ENCODE results near the gene CYYR1.

The CYYR1 gene

DNA sequence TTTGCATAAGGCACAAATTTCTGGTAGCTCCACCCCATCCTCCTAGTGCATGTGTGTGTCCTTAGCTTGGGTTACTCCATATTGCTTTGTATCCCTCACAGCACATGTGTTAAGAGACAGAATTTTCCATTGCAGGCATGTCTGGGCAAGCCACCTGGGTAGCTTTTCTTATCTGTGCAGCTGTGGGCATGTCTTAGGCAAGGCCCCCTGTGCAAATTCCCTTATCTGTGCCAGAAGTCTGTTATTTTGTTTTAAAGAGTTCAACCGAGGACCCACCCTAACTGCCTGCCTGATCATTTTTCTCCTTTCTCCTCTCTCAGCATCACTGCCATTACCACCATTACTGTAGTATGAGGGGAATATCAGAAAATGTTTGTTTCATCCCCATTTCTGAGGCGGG is 131.9 kb downstream of the CYYR1 start:
- in situ Hi-C loops (cut with MboI; ENCODE audit: low sequenced_read_pairs), result no loop called here

DNA sequence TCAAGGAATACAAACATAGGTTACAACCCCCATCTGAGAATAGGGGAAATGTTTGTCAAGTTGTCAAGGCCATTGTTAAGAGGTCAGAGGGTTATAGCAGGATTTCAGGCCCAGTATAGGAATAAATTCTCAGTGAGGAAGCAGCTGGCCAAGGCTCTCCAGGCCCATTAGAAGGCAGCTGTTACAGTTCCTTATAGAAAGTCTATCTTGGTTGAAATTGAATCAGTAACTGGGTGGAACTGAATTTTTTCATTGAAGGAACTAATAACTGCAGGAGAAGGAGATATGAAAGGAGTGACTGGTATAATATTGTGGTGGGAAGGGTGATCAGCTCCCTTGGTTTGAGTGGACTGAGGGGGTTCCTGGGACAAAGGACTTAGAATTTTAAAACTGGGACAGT is 134.1 kb downstream of the CYYR1 start:
- in situ Hi-C loops (cut with MboI; ENCODE audit: low sequenced_read_pairs), result no loop called here

DNA sequence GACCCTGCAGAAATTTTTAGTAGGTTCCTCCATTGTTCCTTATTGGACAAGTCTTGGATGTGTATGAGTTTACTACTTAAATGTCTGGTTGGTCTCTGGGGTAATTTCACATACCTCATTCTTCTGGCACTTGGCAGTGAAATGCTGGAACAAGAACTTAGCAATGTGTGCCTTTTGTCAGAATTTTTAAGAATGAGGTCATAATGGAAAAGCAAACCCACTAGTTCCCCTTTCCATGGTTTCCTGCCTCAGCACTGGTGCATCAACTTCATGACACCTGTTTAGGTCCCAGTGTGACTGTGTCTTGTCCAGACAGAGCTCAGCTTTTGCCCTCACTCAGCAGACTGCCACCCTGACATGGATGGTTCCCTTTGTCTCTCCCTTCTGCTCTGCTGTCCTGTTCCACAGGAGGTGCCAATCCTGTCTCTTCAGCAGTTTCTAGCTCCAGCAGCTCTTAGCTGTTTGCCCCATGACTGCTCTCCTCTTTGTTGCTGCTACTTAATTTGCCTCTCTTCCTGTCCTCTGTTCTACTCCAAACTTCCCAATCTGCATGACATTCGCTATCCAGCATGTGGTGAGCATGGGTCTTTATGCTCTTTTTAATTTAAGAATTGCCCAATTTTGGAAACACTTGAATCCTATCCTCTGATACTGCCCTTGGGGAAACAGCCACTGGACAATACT is 135.6 kb downstream of the CYYR1 start:
- in situ Hi-C loops (cut with MboI; ENCODE audit: low sequenced_read_pairs), result no loop called here

- in situ Hi-C loops (cut with MboI; ENCODE audit: low sequenced_read_pairs), result no loop called here
These were observed 139.7 kb downstream of the CYYR1 start for GRCh38 chr21:26433386-26433785.

GRCh38 chr21:26432410-26432809 is 140.7 kb downstream of the CYYR1 start:
- in situ Hi-C loops (cut with MboI; ENCODE audit: low sequenced_read_pairs), result no loop called here

GRCh38 chr21:26425576-26425975 is 147.5 kb downstream of the CYYR1 start:
- in situ Hi-C loops (cut with MboI; ENCODE audit: low sequenced_read_pairs), result no loop called here

DNA sequence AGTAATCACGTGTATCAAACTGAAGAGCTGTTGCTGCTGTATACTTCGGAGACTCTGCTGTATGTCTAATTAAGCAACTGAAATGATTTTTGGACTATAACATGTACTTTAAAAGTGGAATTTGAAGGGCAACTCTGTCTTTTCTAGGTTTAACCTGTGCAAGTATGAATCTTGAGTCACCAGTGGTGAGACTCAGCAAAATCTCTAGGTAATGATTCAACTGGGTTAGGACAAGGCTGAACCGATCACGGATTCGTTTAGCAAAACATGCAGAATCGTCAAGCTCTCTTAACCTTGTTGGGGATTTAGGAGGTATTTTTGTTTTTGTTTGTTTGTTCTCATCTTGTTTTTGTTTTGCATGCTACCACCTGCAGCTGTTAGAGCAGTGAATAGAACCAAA is 149.6 kb downstream of the CYYR1 start:
- in situ Hi-C loops (cut with MboI; ENCODE audit: low sequenced_read_pairs), result no loop called here

DNA sequence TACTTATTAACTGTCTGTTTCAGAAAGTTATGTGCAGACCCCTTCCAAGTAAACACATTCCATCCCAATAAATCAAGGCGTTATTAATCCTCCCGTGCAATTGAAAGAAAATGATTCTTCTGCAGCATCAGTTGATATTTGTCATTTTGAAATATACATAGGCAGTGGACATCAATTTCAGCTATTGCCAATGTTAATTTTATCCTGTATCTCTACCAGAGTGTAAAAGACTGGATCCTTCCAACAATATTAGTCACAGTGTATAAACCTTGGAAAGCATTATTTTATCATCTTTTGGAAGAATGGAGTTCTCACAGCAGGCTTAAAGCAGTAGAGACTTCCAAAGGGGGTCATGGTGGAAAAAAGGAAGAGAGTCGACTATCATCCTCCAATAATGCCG is 150.4 kb downstream of the CYYR1 start:
- in situ Hi-C loops (cut with MboI; ENCODE audit: low sequenced_read_pairs), result no loop called here

DNA sequence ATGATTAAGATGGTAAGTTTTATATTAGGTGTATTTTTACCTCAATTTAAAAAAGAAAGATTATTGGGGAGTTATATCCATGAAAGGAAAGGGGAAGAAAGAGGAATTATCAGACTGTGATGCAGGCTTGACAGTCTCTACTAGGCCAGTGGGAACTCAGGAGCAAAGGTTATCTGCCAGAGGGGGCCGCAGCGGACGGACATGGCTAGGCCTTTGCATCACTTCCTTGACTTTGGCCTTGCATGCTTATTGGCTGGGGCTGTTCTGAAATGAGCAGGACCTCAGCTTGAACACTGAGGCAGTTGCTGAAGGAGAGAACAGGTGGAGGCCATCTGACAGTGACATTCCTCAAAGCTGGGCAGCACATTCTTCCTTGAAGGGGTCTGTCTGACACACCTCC is 150.9 kb downstream of the CYYR1 start:
- in situ Hi-C loops (cut with MboI; ENCODE audit: low sequenced_read_pairs), result no loop called here

GRCh38 chr21:26421724-26422123 is 151.4 kb downstream of the CYYR1 start:
- in situ Hi-C loops (cut with MboI; ENCODE audit: low sequenced_read_pairs), result no loop called here

All from HL-60/S4 (cell line).